ENCODE results near the gene NUP107. TPM values are rescaled to one million over a fixed set of nuclear protein-coding genes. Genes with fewer than 3 reads are reported as not detected.
A peak's percentile ranks its signal among the peaks of the same experiment; 100 is the strongest.
"Not testable (repeated sequence)": the region's sequence is repeated elsewhere in the genome, so short reads cannot be mapped to it uniquely, and the experiment has no call there.

The NUP107 gene
- total and polyA plus RNA-seq, 12 donors: 9.9 to 25.7 (median 21.8) TPM

DNA sequence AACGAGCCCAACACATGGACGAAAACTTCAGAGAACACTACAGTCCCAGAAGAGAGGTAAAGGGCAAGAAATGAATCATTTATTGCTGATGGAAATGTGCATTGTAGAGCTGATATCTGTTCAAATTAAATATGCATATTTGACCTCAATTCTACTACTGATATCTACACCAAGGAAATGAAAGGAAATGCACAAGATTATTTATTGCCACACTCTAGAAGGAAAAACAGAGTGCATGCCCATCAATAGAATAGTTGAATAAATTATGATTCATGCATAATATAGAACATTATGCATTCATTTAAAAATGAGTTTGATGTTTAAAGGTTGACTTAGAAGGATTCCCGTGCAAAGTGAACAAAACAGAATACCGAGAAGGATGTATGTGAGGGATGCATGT is 15.6 kb upstream of the NUP107 start:
- TF ChIP-seq, protein P1, sequence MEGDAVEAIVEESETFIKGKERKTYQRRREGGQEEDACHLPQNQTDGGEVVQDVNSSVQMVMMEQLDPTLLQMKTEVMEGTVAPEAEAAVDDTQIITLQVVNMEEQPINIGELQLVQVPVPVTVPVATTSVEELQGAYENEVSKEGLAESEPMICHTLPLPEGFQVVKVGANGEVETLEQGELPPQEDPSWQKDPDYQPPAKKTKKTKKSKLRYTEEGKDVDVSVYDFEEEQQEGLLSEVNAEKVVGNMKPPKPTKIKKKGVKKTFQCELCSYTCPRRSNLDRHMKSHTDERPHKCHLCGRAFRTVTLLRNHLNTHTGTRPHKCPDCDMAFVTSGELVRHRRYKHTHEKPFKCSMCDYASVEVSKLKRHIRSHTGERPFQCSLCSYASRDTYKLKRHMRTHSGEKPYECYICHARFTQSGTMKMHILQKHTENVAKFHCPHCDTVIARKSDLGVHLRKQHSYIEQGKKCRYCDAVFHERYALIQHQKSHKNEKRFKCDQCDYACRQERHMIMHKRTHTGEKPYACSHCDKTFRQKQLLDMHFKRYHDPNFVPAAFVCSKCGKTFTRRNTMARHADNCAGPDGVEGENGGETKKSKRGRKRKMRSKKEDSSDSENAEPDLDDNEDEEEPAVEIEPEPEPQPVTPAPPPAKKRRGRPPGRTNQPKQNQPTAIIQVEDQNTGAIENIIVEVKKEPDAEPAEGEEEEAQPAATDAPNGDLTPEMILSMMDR (IDR thresholded peaks at IDR 0.05): no peak
- 88 to 94% methylated on average over 4 of the region's 4 CpGs for WGBS, 2 donors
- no peak for ATAC-seq
- no peak for DNase-seq
- Histone ChIP-seq H3K36me3 (peaks cover 0 to 8% (median 0%) of the 10 kb centered on the region in 9 donors), H3K4me3 (no peak overlapping the region), H3K27me3 (no peaks in the 10 kb centered on the region), H3K9me3 (no peaks in the 10 kb centered on the region), H3K4me1 (peaks cover 0 to 18% (median 0%) of the 10 kb centered on the region in 9 donors), H3K27ac (no peak overlapping the region)
- intact Hi-C loops (cut with DNase I): no loop called here

DNA sequence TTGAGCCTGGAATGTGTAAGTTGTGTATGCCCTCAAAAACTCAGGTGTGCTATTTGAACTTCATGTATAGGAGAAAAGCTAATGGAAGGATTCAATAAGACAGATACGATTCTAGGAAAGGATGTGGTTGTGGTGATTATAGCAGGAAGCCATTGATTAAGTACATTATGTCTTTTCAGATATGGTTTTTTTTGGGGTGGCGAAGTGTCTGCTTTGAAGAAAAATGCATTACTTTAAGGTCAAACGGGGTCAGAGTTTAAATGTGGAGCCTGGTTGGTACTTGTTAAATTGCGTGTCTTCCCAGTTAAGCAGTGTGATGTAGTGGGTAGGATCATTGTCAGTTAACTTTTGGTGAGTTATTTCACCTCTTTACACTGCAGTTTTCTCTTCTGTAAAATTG is 13.0 kb upstream of the NUP107 start:
- no peaks in the 10 kb centered on the region for H3K9me3 ChIP-seq
- peaks cover 0 to 17% (median 0%) of the 10 kb centered on the region in 9 donors for H3K4me1 ChIP-seq
- H3K36me3 ChIP-seq: no peaks in the 10 kb centered on the region
- TF ChIP-seq, protein P1 (IDR thresholded peaks at IDR 0.05): no peak
- DNase-seq (no peak), ATAC-seq (no peak)
- H3K4me3 ChIP-seq: no peak overlapping the region
- WGBS, 2 donors: 81 to 90% methylated on average over 4 of the region's 4 CpGs
- H3K27ac ChIP-seq: peak overlapping the region in 1 of 10 donors; percentile 34
- intact Hi-C loops (cut with DNase I): no loop called here
- no peaks in the 10 kb centered on the region for H3K27me3 ChIP-seq

DNA sequence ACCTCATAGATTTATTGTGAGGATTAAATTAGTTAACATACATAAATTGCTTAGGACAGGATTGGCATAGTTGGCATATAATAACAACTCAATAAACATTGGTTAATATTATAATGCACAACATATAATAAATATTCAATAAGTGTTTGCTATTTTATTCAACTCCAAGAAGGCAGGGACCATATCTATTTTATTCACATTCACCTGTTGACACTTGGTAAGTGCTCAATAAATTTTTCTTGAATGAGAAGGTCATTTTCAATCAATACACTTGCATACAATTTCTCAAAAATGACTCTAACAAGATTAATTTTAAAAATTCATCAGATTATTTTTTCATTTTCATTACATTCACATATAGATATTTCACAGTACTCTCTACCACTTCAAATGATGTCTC is 12.4 kb upstream of the NUP107 start:
- no peaks in the 10 kb centered on the region for H3K9me3 ChIP-seq
- H3K4me1 ChIP-seq: peaks cover 0 to 17% (median 0%) of the 10 kb centered on the region in 9 donors
- H3K27me3 ChIP-seq: no peaks in the 10 kb centered on the region
- H3K27ac ChIP-seq: peak overlapping the region in 1 of 10 donors; percentile 34
- DNase-seq (no peak), ATAC-seq (no peak)
- H3K36me3 ChIP-seq: no peaks in the 10 kb centered on the region
- H3K4me3 ChIP-seq: no peak overlapping the region
- TF ChIP-seq, protein P1 (IDR thresholded peaks at IDR 0.05): no peak
- intact Hi-C loops (cut with DNase I): no loop called here

DNA sequence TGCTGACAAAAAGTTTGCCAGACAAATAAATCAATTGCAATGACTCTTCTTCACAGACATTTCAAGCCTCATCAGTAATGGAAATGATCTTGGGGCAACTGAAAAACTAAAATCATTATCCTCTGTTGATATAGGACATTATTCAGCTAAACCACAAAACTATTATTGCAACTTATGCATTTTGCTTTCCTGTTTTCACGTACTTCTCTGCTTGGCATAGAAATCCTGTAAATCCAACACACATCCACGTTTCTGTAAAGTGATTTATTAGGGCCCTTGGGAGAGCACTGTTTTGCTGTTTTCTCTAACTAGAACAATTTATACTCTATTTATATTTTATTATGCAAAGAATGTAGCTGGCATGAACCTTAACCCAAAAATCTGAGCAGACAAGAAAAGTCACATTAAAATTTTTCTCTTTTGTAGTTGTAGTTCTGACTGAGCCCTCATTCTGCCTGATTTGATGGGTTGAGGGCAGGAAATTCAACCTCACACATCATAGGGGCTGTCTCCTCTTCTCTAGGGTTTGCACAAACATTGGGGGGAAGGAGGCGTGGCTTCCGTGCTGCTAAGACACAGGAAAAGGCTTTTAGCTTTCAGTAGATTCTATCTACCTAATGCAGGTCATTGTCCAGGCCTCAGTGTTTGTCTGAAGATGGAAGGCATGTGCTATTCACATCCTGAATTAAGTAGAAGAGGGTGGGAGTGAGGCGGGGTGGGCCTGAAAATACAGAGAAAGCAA is 11.5 kb upstream of the NUP107 start:
- Histone ChIP-seq H3K4me3 (no peak overlapping the region), H3K27ac (peak overlapping the region in 2 of 10 donors; percentile 22 to 36), H3K36me3 (no peaks in the 10 kb centered on the region), H3K9me3 (no peaks in the 10 kb centered on the region), H3K27me3 (no peaks in the 10 kb centered on the region), H3K4me1 (peaks cover 0 to 17% (median 0%) of the 10 kb centered on the region in 9 donors)
- ATAC-seq (no peak), DNase-seq (no peak)
- TF ChIP-seq, protein P1 (IDR thresholded peaks at IDR 0.05): no peak
- intact Hi-C loops (cut with DNase I): no loop called here
- 50 to 63% methylated on average over 5 of the region's 5 CpGs for WGBS, 2 donors

DNA sequence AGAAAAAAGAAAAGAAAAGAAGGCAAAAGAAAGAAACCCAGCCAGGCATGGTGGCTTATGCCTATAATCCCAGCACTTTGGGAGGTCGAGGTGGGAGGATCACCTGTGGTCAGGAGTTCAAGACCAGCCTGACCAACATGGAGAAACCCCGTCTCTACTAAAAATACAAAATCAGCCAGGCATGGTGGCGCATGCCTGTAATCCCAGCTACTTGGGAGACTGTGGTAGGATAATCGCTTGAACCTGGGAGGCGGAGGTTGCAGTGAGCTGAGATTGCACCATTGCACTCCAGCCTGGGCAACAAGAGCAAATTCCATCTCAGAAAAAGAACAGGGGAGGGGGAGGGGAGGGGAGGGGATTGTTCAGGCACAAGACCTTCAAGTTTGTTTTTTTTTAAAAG is 9.9 kb upstream of the NUP107 start:
- H3K36me3 ChIP-seq; H3K27me3 ChIP-seq; DNase-seq; H3K27ac ChIP-seq; H3K9me3 ChIP-seq; ATAC-seq; intact Hi-C loops (cut with DNase I); H3K4me3 ChIP-seq: not testable (repeated sequence)
- WGBS, 2 donors: 94 to 95% methylated on average over 5 of the region's 5 CpGs
- peaks cover 0 to 17% (median 0%) of the 10 kb centered on the region in 9 donors for H3K4me1 ChIP-seq
